GM18951 (cell line): ENCODE measurements around the gene MAN1A2.

Experiments
- POLR2A ChIP-seq: IDR thresholded peaks from 4 replicates; pipeline ENCODE4 v1.6.1; 2011; ENCODE audit warnings: mild to moderate bottlenecking; ENCODE audit not compliant: insufficient read length, insufficient read depth; ENCODE audit errors: extremely low read depth
- in situ Hi-C: fragments of 300-500 bp; cut with MboI; formaldehyde crosslinking; loops from one replicate; pipeline ENCODE4 v1.12.0; 2022; ENCODE audit warnings: low sequenced_read_pairs, mixed read lengths, inconsistent platforms; ENCODE audit not compliant: unreplicated experiment

MAN1A2 gene

GRCh38 chr1:117368116-117369108 is 1.2 kb downstream of the MAN1A2 start:
- in situ Hi-C loops: no loop called here
- TF ChIP-seq POLR2A: no peak

DNA sequence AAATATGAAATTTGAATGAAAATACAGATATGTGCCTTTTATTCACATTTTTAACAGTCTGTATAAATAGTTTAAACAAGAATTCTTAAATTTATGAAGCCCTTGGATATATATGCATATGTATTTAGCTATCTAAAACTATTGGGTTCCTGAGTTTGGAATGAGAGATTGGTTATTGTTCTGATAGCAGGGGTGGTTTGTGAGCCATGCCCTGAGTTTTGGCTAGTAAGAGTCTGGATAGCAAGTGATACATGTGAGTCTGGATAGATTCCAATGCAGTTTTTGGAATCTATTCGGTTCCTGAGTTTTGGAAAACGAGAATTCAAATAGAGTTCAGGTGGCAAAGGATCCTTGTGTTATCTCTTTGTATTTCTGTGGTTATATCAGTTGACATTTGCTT is 2.8 kb downstream of the MAN1A2 start:
- in situ Hi-C loops: no loop called here
- no peak for TF ChIP-seq POLR2A

GRCh38 chr1:117370509-117370908 is 3.3 kb downstream of the MAN1A2 start:
- no peak for TF ChIP-seq POLR2A
- in situ Hi-C loops: no loop called here

DNA sequence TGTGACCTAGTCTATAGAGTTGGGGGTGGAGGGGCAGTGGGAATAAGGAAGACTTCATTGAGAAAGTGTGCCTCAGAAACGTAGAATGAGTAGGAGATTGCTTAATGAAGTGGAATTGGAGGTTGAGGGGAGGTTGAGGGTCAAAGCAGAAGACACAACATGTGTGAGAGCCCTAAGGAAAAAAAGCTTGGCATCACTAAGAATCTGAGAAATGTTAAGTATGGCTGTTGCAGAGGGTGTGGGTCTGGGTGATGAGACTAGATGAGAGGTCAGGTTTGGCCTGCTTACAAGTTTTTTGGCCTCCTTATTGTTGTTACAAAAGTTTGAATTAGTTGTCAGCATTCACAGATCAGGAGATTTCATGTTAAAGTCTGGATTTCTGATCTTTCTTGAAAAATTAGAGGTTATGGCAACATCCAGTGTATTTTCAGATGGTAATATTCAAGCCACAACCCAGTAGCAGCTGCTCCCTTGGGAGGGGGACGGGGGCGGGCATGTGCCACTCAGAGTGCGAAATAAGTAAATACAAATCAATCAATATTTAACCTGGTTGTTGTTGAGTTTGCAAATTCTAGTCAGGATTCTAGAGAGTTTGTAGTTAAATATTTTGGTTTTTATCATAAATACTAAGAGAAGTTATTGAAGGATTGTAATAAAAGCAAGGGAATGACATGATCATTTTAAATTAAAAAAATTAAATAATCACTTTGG is 4.3 kb downstream of the MAN1A2 start:
- TF ChIP-seq POLR2A: no peak
- in situ Hi-C loops: no loop called here

DNA sequence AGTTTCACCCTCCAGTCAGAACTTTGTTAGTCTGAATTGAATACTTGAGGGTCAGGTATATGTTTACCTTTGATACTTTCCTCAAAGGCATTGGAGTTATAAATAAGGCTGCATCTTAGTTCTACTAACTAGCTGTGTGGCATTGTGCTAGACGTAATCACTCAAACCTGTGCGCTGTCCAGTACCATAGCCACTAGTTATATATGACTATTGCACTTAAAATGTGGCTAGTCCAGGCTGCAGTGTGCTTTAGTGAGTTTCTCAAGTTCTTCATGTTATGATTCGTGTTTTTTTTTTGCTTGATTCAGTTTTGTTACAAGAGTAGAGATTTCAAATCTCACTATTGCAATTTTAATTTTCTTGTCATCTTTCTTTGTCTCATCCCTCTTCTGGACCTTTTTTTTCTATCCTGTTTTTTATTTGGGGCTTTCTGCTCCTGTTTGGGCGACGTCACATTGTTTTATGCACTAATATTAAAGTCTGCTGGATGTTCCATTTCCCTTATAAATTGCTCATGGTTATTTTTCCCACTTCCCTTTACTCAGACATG is 5.7 kb downstream of the MAN1A2 start:
- no peak for TF ChIP-seq POLR2A
- in situ Hi-C loops: no loop called here

DNA sequence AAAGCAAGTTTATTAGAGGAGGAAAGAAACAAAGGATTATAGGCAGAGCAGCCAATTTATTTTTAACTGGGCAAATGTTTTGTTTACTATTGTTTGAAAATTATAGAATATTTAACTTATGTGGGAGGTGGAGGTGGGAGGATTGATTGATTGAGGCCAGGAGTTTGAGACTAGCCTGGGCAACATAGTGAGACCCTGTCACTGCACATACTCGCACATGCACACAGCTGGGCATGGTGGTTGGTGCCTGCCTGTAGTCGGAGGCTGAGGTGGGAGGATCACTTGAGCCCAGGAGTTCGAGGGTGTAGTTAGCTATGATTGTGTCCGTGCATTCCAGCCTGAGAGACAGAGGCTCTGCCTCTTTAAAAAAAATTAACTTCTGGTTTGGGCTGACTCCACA is 6.7 kb downstream of the MAN1A2 start:
- in situ Hi-C loops: no loop called here
- no peak for TF ChIP-seq POLR2A

- in situ Hi-C loops: no loop called here
- no peak for TF ChIP-seq POLR2A
Measured at GRCh38 chr1:117375327-117375726, 8.1 kb downstream of the MAN1A2 start.

DNA sequence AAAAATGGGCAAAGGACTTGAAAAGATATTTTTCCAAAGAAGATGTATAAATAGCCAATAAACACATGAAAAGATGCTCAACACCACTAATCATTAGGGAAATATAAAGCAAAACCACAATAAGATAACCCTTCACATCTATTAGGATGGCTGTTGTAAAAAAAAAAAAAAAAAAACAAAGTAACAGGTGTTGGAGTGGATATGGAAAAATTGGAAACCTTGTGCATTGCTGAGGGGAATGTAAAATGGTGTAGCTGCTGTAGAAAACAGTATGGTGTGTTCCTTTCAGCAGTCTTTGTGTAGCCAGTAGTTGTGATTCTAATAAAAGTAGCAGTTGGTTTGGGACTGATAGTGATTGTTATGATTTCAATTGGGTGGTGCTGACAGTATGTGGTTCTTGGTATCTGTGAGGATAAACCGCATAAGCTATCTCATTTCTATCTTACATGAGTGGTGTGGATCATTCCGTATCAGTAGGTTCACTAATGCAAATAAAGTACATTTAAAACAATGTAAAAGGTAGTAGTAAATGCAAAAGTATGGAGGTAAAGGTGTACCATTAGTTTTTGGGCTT is 19.9 kb downstream of the MAN1A2 start:
- TF ChIP-seq POLR2A: no peak
- in situ Hi-C loops: no loop called here

GRCh38 chr1:117388328-117388727 is 21.1 kb downstream of the MAN1A2 start:
- no peak for TF ChIP-seq POLR2A

GRCh38 chr1:117389284-117389683 is 22.0 kb downstream of the MAN1A2 start:
- no peak for TF ChIP-seq POLR2A
- in situ Hi-C loops: no loop called here

More at GRCh38 chr1:117388328-117388727, 21.1 kb downstream of the MAN1A2 start:
- in situ Hi-C loops: no loop called here

DNA sequence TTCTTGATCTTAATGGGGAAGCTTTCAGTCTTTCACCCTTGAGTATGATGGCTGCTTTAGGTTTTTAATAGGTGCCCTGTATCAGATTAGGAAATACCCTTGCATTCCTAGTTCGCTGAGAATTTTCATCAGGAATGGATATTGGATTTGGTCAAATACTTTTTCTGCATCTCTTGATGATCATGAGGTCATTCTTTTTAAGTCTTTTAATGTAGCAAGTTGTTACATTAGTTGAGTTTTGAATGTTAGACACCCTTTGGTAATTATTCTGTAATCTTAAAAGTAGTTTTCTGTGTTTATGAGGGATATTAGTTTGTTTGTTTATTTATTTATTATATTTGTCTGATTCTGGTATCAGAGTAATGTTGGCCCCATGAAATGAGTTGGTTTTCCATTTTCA is 22.5 kb downstream of the MAN1A2 start:
- TF ChIP-seq POLR2A: no peak
- in situ Hi-C loops: no loop called here

- no peak for TF ChIP-seq POLR2A
- in situ Hi-C loops: no loop called here
Measured at GRCh38 chr1:117392771-117393170, 25.5 kb downstream of the MAN1A2 start.

GRCh38 chr1:117396074-117396473 is 28.8 kb downstream of the MAN1A2 start:
- TF ChIP-seq POLR2A: no peak
- in situ Hi-C loops: no loop called here
